NCI-H1048 (cell line): ENCODE data around the gene EXPH5.

ENCODE experiments used
- DNase-seq: peaks from one replicate; lab custom pipeline; 2025; lab: John Stamatoyannopoulos, UW

EXPH5 gene

GRCh38 chr11:108559904-108560303, 33.7 kb downstream of the EXPH5 start:
- DNase-seq, result no peak

- no peak for DNase-seq
These were observed 34.2 kb downstream of the EXPH5 start for GRCh38 chr11:108559340-108559739.

- DNase-seq, result no peak
These were observed 35.3 kb downstream of the EXPH5 start for GRCh38 chr11:108558222-108558621.

GRCh38 chr11:108556019-108556418, 37.5 kb downstream of the EXPH5 start:
- no peak for DNase-seq

- no peak for DNase-seq
These were observed 41.7 kb downstream of the EXPH5 start for GRCh38 chr11:108551651-108552462.

- no peak for DNase-seq
These were observed 44.2 kb downstream of the EXPH5 start for GRCh38 chr11:108549319-108549885.

- DNase-seq, result no peak
These were observed 47.6 kb downstream of the EXPH5 start for GRCh38 chr11:108545909-108546501.

GRCh38 chr11:108543316-108543964, 50.1 kb downstream of the EXPH5 start:
- DNase-seq, result no peak

- DNase-seq, result no peak
These were observed 52.0 kb downstream of the EXPH5 start for GRCh38 chr11:108541531-108541930.

GRCh38 chr11:108538502-108538901, 55.1 kb downstream of the EXPH5 start:
- DNase-seq, result no peak

GRCh38 chr11:108538022-108538424, 55.5 kb downstream of the EXPH5 start:
- no peak for DNase-seq

GRCh38 chr11:108536783-108537182, 56.8 kb downstream of the EXPH5 start:
- DNase-seq, result no peak

GRCh38 chr11:108535384-108535955, 58.1 kb downstream of the EXPH5 start:
- DNase-seq, result no peak

GRCh38 chr11:108534274-108534882, 59.2 kb downstream of the EXPH5 start:
- no peak for DNase-seq

- DNase-seq, result no peak
These were observed 63.1 kb downstream of the EXPH5 start for GRCh38 chr11:108530426-108530825.

- DNase-seq, result no peak
These were observed 66.2 kb downstream of the EXPH5 start for GRCh38 chr11:108527382-108527781.

- no peak for DNase-seq
These were observed 68.4 kb downstream of the EXPH5 start for GRCh38 chr11:108525161-108525560.

GRCh38 chr11:108524422-108524821, 69.1 kb downstream of the EXPH5 start:
- no peak for DNase-seq

GRCh38 chr11:108522318-108522717, 71.2 kb downstream of the EXPH5 start:
- DNase-seq, result no peak

GRCh38 chr11:108518581-108518980, 75.0 kb downstream of the EXPH5 start:
- DNase-seq, result no peak

- DNase-seq, result no peak
These were observed 77.4 kb downstream of the EXPH5 start for GRCh38 chr11:108516125-108516524.

- DNase-seq, result no peak
These were observed 80.9 kb downstream of the EXPH5 start for GRCh38 chr11:108512708-108513107.
